GM19324 (cell line): ENCODE measurements around the gene BIRC7.
"Not testable (repeated sequence)": the region's sequence is repeated elsewhere in the genome, so short reads cannot be mapped to it uniquely, and the experiment has no call there.

ENCODE experiments used
- ATAC-seq: cut with Tn5 transposase; IDR thresholded peaks from one replicate; pipeline ENCODE4 v1.9.1; 2021; ENCODE audit warnings: mild to moderate bottlenecking, moderate library complexity; ENCODE audit not compliant: unreplicated experiment, low FRiP score

Gene BIRC7

GRCh38 chr20:63205896-63206295 is 29.8 kb upstream of the BIRC7 start:
- no peak for ATAC-seq

GRCh38 chr20:63206878-63207277 is 28.8 kb upstream of the BIRC7 start:
- no peak for ATAC-seq

DNA sequence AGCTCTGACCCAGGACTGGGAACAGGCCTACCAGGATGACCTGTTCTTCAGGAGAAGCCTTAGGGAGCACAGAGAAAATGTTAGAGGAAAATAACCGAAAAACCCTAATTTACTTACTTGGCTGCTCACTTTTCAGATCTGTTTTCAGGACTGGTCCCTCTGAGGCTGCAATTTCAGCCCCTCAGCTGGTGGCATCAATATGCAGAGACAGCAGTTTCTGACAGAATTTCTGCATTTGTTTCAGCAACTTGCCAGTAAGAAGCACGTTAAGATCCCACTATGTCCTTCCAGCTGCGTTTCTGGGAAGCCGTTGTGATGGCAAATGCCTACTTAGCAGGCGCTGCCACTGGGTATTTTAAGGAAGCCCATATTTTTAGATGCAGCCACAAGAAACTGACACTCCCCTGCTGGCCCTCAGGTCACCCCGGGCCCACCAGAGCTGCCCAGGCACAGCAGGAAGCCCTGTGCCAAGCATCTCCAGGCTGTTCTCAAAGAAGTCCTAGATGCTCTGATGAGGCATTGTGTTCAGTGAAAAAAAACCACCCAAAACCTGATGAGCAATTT is 27.3 kb upstream of the BIRC7 start:
- no peak for ATAC-seq

- no peak for ATAC-seq
Measured at GRCh38 chr20:63210011-63210605, 25.6 kb upstream of the BIRC7 start.

DNA sequence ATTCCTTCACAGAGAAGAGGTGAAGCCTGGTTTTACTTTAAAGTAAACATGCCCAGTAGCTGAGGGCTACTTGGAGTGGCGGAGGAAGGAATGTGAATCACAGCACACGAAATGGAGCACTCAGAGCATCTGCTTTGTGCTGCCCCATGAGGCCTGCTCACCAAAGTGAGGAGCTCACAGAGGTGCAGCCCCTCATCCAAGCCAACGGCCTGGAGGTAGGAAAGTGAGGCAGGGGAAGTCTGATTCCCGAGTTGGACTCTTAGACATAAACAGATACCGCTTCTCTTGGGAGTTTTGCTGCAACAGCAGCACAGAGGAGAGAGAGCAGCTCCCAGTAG is 23.3 kb upstream of the BIRC7 start:
- ATAC-seq = no peak

DNA sequence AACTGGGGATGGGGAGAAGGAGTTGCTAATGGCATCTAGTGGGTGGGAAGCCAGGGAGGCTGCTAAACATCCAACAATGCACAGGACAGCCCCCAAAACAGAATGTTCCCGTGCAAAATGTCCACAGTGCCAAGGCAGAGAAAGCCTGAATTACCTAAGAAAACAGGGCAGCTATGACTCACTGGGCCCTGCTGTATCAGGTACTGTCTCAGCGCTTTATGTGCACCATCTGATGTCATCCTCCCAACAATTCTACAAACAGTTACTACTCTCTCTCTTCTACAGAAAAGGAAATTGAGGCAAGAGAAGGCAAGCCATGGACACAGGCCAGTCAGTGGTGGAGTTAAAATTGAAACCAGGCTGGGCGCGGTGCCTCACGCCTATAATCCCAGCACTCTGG is 22.9 kb upstream of the BIRC7 start:
- ATAC-seq = no peak

DNA sequence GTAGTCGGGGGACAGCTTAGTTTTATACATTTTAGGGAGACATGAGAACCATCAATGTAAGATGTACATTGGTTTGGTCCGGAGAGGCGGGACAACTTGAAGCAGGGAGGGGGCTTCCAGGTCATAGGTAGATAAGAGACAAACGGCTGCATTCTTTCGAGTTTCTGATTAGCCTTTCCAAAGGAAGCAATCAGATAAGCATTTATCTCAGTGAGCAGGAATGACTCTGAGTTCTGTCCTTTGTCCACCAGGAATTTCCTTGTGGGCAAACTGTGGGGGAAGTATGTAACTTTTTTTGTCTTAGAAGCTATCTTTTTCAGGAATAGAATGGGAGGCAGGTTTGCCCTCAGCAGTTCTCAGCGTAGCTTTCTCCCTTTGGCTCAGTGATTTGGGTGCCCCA is 21.2 kb upstream of the BIRC7 start:
- no peak for ATAC-seq

GRCh38 chr20:63215101-63216040 is 20.3 kb upstream of the BIRC7 start:
- ATAC-seq = no peak

DNA sequence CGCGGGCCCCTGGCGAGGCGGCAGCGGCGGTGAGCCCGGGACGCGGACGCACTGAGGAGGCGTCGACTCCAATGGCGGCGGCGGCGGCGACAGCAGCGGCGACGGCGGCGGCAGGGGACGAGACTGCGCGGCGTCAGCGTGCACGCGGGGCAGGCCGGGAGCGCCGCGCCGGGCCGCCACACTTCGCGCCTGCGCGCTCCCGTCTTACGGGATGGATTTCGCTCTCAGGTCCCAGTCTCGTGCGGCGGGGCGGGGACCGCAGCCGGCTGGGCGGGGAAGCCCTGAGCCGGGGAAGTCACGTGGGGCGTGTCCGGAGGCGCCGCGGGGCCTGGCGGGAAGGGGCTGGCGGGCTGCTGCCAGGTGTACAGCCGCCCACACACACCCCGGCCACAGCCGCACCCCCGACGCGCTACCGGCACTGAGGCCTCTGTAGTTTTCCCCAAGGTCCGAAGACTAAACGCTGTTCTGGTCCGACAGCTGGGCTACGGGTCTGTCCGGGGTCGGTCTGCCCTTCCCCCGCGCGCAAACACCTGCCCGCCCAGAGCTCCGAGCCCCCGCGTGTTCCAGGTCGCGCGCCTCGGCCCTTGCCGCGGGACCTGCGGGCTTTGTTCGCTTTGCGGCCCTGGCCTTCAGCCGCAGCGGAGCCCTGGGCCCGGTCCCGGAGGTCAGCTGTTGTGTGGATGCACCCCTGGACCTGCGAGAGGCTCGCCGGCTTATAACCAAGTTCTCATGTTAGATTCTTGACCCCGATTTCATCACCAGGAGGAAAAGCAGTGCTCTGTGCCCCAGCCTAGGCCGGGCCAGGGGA is 19.5 kb upstream of the BIRC7 start, which contains the start of gene YTHDF1:
YTHDF1 (minus strand) TSS at position 91 of the 808 bp plus-strand sequence. CDS start 239 bp downstream, outside the sequence.
- peak; percentile 88 for ATAC-seq

GRCh38 chr20:63216849-63217471 is 18.7 kb upstream of the BIRC7 start:
- no peak for ATAC-seq

DNA sequence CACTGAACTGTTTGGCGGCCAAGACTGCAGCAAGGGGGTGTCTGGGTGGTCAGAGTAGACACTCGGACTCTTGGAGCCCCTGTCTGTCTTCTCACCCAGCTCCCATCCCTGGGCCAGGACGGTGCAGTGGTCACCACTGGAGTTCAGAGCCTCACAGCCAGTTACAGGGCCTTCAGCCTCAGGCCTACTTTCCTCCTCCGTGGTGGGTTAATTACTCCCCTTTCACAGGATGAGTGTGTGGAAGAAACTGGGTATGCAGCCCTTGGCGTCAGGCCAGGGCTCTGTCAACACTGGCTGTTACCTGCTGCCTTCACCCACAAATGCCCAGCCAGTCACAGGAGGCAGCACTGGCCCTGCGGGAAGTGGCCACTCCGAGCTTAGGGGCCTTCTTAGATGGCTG is 18.0 kb upstream of the BIRC7 start:
- ATAC-seq = no peak

DNA sequence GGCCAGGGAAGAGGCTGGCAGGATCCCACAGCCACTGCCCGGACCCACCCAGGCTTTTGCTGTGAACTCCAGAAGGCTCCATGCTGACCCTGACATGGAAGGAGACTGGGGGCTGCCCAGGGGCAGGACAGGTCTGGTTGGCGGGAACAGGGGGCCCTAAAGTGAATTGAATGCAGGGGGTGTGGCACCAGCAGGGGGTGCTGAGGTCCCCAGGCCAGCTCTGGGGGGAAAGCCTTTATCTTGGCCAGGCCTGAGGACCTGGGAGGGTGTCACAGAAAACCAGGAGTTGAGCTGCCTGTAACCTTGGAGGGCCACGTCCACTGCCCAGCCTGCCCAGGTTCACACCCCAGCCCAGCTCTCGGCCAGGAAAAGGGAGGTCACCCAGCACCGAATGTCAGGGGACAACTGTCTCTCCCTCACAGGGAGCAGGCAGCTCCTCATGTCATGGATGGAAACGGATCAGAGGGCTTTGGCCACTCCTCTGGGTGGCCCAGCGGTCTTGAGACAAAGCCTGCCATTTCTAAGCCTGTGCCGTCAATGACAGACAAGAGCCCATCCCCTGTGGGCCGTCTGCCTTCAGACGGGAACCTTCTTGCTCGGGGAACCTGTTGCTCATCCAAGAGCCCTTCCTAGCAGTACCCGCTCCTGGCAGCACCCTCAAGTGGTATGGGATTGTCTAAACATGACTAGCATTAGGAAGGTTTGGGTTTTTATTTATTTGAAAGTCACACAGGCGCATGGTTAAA is 16.8 kb upstream of the BIRC7 start:
- ATAC-seq = no peak

DNA sequence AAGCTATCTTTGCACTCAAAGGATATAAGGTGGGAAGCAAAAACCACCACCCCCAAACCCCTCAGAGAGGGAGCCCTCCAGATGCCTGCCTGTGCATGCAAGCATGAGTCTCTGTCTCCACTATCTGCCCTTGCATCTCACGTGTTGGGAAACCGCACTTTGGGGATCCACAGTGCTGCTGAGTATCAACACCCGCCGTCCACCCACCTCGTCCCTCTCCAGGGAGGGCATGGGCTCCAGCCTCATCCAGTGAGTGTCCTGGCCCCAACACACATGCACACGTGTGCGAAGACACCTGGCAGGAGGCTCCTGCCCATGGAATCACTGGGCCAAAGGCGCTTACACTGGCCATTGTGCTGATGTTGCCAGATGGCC is 16.3 kb upstream of the BIRC7 start:
- no peak for ATAC-seq

GRCh38 chr20:63219866-63220521 is 15.7 kb upstream of the BIRC7 start:
- no peak for ATAC-seq

- ATAC-seq = no peak
Measured at GRCh38 chr20:63220696-63221399, 14.9 kb upstream of the BIRC7 start.

- ATAC-seq = not testable (repeated sequence)
Measured at GRCh38 chr20:63221400-63222053, 14.2 kb upstream of the BIRC7 start.

DNA sequence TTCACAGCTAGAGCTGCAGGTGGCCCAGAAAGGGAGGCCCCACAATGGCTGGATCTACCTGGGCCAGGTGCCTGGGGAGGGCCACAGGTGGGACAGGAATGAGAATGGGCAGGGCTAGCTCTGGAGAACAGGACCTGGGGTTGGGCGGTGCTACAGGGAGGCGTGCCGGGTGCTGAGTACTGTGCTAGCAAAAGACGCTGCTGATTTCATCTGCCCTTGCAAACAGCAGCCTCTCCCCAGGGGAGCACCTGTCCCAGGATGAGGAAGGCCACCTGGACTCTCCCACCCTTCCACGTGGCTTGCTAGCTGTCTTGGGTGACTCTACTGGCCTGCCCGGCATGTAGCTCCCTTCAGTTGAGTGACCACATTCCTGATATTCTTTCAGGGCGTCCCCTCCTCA is 13.2 kb upstream of the BIRC7 start:
- no peak for ATAC-seq
